Adrenal gland (tissue), 5 donors: ENCODE measurements around the gene TNXB.

ENCODE experiments used
- POLR2A ChIP-seq, 2 donors: fragments of 450-650 bp; IDR thresholded peaks; one replicate each; pipeline ENCODE4 v1.6.1; 2017; ENCODE audit warnings: antibody characterized with exemption in 2 of 2, mild to moderate bottlenecking in 2 of 2, moderate library complexity in 1 of 2
- TF ChIP-seq, protein P1 (sequence below), 6 experiments: fragments of 450-650 bp in 4 of 6; fragments of 200-600 bp in 2 of 6; sonication (generic) in 1 of 6; IDR thresholded peaks; 1 replicate in 5 of 6; 2 replicates in 1 of 6; pipeline versions ENCODE4 v1.5.1 to v1.8.0; 2016 to 2021; ENCODE audit warnings: antibody characterized with exemption in 6 of 6, mild to moderate bottlenecking in 2 of 6, moderate library complexity in 1 of 6
- donor health status: DM: no; HTN: no; CAD: no.

DNA sequence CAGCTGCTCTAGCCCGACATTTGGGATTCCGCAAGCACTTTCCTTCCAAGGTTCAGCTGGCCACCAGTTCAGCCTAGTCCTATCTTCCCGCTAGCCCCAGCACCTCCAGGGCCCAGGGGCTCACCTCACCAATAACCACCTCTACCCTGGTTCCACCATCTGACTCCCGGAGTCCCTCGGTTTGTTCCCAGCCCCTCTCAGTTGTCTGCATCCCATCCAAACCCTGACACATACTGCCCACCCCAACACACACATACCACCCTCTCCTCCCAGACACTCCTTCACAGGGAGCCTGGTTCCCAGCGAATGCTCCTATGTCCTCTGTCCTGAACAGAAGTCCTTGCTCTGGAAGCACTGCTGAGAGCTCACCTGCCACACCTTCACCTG, 418 bp downstream of the TNXB start:
- TF ChIP-seq, protein P1, sequence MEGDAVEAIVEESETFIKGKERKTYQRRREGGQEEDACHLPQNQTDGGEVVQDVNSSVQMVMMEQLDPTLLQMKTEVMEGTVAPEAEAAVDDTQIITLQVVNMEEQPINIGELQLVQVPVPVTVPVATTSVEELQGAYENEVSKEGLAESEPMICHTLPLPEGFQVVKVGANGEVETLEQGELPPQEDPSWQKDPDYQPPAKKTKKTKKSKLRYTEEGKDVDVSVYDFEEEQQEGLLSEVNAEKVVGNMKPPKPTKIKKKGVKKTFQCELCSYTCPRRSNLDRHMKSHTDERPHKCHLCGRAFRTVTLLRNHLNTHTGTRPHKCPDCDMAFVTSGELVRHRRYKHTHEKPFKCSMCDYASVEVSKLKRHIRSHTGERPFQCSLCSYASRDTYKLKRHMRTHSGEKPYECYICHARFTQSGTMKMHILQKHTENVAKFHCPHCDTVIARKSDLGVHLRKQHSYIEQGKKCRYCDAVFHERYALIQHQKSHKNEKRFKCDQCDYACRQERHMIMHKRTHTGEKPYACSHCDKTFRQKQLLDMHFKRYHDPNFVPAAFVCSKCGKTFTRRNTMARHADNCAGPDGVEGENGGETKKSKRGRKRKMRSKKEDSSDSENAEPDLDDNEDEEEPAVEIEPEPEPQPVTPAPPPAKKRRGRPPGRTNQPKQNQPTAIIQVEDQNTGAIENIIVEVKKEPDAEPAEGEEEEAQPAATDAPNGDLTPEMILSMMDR (IDR thresholded peaks at IDR 0.05) = no peak
- no peak for TF ChIP-seq POLR2A (IDR thresholded peaks at IDR 0.05)
